DMS 273 (cell line): Measurements from ENCODE around the gene MPRIP.

Experiments
- DNase-seq: peaks from one replicate; lab custom pipeline; 2025; ENCODE audit not compliant: unreplicated experiment; lab: John Stamatoyannopoulos, UW

The MPRIP gene

DNA sequence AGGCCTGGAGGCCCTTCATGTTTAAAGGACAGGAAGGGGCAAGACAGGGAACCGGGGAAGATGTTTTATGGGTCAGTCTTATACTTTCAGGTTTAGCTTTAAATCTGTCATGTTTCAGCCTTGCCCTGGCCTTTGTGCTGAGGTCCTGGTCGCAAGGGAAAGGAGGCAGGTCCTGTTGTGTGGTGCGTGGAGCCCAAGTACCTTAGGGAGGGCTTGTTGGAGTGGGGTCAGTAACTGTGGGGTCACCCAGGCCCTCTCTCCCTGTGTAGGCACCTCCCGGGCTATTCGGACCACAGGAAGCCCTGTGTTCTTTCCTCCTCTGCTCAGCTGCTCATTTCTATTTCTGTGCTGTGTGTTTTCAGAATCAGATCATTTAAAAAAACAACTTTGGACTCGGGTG lies 42.7 kb downstream of the MPRIP start:
- no peak for DNase-seq

DNA sequence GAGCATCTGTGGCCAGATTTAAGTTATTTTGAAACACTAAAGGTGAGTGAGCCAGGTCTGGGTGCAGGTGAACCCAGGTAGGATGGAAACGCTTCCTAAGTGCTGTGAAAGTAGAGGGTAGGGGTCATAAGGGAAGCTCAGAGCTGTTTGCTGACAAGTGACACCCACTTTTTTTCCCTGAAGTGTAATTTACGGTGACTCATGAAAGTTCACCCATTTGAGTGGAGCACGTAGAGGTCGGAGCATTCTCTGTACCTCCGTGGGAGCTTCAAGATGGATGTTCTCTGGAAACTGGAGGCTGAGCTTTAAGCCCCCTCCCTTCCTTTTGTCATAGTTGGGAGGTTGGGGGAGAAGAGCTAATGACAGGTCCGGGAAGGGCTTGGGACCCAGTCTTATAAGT lies 44.3 kb downstream of the MPRIP start:
- DNase-seq = no peak

DNA sequence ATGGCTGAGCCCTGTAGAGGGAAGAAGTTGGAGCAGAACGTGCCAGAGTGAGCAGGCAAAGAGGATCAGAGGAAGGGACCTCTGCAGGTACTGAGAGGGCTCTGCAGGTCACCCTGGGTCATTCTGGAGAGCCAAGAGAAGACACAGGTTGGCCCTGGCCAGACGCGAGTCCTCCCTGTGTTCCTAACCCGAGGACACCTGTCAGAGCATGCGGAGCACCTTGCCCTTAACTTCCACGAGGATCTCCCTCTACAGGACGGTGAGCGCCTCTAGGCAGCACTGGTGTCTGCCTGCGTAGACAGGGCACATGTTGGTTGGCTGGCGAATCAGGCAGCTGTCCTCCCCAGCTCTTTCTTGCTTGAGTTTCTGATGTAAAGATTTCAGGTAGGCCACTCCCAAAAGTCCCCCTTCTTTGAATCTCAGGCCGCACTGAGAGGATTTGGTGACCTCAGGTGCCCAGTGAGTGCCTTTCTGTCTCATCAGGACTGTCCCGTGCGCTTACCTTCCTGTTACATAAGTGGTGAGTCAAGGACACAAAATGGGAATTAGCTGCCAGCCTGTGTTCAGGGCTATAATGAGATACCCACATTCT lies 45.3 kb downstream of the MPRIP start:
- no peak for DNase-seq

DNA sequence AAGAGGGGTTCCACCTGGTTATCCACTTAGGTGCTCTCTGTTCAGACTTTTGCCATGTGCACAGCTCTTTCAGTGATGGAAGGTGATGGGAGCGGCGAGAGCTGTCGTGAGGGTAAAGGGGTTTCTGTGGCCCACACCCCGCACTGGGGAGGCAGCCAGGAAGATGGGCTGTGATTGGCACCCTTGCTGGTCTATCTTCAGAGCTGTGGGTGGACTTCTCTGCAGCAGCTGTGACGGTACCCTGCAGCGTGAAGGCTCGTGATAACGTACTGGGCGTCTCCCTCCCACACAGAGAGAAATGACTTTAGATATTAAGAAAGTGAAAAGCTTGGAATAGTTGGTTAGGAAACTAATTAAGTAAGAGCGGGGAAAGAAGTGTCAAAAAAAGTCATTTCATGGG lies 45.8 kb downstream of the MPRIP start:
- no peak for DNase-seq

DNA sequence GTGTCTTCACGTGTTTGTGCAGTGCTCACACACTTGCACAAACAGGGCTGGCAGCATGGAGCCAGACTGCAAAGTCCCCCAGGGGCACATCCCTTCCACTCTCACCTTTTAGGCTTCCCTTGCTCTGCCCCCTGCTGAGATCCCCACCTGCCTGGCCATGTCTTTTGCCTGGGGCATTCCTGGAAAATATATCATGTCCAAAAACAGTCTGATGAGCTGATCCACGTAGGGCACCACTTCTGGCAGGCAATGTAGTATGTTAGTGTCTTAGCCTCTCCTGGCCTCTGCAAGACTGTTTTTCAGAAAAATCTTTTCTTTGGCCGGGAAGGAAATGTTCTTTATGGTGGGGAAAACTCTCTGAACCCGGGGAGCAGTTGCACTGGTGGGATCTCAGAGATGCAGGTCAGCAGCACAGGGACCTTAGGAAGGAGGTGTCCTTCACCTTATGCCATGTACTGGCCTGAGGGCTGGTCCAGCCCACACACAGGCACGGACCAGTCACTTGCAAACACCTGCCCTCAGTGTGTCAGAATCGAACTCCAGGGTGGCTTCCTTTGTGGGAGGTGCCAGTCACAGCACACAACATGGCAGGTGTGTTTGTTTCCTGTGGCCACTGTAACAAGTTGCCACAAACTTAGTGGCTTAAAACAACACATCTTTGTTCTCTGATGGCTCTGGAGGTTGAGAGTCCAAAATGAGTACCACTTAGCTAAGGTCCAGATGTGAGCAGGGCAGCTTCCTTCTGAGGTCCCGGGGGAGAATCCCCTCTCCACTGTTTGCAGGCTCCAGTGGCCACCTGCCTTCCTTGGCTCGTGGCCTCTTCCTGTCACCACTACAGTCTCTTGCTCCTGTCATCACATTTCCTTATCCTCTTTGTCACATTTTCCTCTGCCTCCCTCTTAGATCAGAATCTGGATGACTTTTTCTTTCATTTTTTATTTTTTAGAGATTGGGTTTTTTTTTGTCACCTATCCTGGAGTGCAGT lies 46.6 kb downstream of the MPRIP start:
- DNase-seq = no peak

DNA sequence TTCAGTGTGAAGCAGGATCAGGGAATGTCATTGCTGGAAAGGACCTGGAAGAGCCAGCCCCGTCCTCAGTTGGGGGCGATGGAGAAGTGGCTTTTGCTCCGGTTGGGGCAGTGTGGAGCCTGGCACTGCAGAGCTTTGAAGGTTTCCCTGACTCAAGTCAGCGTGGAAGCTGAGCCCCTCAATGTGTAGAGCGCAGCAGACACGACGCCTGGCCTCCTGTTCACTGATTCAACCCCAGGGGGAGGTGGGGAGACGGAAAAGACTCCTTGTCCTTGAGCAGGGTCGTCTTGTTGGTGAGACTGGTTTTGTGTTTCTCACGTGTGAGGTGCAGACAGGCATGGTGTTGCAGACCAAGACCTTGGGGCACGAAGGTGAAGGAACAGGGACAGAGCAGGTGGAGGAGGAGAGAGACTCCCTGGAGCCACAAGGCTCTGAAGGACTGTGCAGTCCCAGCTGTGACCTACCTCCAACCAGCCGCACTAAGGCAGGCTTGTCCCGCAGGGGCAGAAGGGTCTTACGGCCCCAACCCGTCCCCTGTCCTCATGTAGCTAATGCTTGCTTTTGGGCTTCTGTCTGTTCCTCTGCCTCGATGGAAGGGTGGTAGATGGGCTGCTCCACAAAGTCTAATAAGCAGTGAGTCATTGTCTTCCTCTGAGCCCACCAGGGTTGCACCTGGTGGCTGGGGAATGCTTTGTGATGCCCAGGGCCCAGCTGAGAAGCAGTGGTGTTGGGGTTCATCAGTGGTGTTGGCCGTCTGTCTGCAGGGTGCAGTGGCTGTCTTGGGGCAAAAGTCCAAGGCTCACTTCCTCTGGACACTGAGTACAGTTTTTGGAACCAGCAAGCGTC lies 47.8 kb downstream of the MPRIP start:
- DNase-seq = no peak

DNA sequence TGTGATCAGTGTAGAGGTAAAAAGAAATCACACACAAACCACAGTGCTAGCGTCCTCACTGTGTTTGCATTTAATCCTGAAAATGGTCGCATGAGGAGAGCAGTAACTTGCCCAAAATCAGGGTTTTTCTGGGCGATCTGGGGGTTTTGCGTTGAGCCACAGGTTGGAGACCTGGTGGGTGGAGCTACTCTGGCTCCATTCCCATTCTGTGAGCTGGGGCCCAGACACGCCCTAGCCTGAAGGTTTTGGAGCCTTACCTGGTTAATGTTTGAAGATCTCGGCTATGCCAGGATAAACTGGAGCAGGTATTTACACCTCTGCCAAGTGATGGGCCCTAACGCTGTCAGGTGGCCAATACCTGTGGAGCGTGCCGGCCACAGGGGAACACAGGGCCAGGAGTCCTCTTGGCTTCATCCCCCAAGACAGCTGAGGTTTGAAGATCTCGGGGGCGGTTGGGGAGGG lies 48.4 kb downstream of the MPRIP start:
- no peak for DNase-seq

DNA sequence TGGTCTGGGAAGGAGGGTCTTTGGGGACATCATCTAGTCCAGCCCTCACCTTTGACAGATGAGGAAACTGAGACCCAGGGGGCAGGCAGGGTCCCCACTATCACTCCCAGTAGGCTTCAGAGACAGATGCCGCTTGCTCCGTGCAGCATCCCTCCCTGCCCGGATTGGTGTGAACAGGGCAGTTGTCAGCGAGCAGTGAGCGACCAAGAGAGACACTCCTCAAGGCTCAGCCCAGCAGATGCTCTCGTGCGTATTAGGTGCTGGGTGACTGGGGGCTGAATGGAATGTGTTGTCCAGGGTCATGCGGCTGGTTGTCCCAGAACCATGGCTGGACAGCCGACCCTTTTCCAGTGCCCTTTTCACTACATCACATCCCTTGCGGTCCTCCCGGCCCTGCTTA lies 49.0 kb downstream of the MPRIP start:
- DNase-seq = no peak

DNA sequence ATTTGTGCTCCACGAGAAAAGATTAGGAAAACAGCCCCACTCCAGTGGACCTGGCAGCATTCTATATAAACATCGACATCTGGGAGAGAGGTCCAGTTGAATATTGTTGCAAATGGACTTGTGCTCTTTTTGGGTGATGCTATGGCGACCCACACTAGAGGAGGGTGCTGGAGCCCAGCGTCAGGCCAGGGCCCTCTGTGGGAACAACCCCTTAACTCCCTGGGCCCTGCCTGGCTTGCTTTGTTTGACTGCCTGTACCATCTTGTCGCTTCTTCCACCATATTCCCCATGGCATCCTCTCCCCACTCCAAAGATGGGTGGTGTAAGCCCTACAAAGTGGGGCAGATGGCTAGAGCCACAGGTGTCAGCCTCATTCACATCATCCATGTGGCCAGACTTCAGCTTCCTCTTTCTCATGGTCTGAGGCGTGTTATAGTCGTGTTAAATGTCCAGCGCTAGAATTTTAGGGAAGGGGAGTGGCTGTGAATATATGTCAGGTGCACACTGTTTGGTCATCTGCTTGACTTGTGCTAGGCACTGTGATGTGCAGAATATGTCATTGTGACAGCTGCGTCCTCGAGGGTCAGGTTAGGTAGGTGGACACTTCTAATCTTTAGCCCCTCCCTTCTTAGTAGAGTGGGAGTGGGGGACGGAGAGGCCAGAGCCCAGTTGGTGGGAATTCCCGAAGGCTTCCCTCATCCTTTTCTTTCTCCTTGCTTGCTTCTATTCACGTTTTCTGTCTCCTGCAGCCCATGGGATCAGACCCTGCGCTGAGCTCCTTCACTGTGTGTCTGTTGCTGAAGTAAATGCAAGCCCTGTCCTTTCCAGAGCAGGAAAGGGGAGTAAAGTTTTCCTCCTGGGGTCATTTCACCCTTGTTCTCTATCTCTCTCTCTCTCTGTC lies 49.8 kb downstream of the MPRIP start:
- no peak for DNase-seq

DNA sequence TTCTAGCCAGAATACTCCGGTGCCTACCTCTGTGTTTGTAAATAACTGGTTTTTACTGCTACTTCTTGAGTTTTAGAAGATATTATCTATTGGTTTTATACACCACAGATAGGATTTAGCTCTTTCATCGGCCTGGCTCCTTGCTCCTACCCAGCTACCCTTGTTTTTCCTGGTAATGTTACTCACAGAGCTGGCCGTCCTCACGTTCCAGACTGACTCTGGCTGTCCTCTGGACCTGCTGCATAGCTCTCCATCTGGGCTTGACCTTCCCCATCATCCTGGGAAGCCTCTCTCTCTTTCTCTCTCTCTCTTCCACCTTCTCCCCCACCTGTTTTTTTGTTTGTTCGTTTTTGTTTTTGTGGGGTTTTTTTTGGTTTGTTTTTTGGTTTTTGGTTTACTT lies 51.5 kb downstream of the MPRIP start:
- no peak for DNase-seq

DNA sequence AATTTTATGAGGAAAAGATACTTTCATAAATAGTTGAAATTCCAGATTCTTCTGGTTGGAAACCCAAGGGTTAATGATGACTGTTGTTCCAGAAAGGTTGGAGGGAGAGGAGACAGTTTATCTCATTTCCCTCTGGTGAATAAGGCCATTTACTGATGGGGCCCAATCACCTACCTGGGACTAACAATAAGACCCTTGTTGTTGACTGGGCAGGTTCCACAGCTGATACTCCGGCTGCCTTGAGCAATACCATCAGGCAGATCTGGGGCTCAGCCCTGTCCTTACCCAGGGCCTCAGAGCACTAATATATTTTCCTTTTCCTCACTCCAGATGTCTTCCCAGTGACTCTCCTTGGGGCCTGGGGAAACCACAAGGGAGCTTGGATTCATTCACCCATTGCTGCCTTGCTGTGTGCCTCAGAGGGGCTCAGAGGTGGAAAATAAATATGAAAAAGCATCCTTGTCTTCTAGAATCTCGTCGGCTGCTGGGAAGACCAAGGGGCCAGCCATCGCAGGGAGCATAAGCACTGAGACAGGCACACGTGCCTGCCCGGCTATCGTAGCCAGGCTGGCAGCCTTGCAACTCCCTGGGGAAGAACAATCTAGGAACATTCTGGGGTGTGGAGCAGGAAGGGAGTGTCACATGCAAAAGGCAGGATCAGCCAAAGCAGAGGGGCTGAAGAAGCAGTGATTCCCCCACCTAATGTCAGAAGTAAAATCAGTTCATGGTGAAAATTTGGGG lies 54.4 kb downstream of the MPRIP start:
- DNase-seq = no peak

DNA sequence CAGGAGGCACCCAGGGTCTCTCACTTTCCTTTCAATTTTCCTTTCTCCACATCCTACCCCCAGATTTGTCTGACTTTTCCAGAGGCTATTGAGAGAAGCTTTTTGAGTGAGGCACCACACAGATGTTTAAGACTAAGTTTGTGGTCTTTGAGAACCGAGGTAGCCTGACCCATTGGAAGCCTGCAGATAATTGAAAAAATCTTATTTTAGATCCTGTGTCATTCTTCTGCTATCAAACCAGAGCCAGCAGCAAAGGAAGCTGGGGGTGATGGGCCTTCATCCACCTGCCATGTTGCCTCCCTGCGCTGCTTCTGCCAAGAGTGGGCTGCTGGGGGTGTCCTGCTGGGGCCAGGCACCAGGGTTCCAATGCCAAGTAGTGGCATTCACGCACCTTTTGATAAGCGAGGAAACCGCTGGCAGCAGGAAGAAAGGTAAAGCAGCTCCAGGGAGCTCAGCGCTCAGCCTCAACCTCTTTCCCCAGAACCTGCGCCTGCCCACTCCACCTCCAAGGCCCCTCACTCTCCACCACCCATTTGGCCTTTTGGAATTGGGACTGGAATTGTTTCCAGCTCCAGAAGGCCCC lies 55.6 kb downstream of the MPRIP start:
- DNase-seq = no peak

DNA sequence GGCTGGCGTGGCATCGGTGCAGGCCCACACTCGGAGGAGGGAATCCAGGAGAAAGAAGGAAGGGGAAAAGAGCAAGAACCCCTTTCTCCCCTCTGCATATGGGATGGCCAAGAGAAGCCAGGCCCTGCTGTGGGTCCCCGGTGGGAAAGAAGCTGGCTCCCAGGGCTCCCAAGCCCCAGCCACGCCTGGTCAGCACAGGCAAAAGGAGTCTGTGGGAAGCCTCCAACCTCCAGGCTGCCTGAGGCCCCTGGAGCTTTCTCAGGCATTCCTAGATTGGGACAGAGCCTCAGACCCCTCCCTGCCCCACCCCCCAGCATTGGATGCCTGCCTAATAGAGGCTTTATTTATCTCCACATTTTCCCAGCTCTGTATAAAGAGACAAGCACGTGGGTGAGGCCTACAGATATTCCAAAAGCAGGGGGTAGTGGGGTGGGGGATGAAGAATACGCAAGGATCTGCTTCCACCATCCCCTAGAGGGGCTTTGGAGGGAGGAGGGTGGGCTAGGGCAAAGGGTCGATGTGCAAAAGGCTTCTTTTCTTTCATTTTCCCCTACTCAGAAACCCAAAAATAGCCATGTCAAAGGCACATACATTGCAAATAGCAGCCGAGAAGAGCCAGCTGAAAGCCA lies 56.4 kb downstream of the MPRIP start:
- DNase-seq = no peak

DNA sequence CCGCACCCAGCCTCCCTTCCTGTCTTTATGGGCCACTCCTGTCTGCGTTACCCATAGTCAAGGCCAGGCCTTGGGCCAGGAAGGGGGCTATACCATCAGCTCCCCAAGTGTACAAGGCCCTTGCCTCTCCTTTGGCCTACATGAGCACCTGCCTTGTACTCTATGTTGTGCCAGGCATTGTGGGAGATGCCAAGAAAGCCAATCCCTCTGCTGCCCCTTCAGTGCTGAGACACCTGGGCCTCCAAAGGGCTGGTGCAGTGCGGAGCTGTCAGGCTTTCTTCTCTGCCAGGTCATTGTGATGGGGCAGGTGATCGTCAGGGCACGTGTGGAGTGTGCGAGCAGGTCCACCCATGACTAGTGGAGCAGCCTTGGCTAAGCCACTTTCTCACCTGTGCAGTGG lies 59.9 kb downstream of the MPRIP start:
- DNase-seq = no peak

DNA sequence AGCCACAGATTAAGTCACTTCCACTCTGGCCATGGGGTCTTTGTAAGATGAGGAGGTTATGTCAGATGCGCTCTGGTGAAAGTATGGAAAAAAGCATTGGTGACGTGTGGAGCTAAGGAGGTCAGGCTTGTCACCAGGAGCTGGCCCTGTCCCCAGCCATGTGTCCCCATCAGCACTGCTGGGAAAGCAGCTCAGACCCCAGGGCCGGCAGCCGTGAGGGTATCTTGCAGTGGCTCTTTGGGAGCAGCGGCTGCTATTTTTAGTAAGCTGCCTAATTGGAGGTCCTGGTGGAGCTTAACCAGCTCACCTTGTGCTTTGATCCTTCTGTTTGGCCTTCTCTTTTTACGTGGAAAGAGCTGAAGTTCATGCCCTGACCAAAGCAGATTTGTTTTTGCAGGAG lies 60.9 kb downstream of the MPRIP start:
- no peak for DNase-seq

DNA sequence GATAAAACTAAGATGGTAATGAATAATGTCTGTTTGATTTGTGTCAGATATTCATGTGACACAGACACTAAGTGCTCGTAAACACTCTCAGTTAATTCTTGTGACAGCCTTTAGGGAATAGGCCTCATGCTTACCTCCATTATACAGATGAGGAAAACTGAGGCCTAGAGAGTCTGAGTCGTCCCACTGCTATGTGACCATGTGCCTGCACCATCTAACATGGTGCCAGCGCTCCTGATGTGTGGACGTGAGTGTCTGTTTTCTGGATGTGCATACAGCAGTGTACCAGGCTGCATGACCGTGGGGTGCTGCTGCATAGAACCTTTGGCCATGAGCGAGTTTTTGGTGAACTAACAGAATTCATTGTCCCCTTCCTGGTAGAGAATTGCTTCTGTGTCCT lies 61.8 kb downstream of the MPRIP start:
- DNase-seq = no peak

DNA sequence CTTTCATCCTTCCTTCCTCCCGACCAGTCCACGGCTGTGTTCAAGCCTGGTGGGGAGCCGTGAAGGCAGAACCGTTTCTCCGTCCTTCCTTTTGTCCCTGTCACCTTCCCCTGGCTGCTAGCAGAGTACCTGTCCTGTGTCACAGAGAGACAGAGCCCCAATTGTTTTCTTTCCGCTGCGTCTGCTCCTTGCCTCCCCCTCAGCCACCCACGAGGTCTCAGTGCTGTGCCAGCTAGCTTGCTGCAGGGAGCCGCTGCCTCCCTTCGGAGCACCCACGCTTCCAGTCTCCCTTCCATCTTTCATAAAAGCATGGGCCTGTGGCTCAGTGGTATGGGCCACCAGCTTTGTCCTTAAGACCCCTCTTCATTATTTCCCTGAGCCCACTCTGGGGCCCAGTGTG lies 62.2 kb downstream of the MPRIP start:
- no peak for DNase-seq

DNA sequence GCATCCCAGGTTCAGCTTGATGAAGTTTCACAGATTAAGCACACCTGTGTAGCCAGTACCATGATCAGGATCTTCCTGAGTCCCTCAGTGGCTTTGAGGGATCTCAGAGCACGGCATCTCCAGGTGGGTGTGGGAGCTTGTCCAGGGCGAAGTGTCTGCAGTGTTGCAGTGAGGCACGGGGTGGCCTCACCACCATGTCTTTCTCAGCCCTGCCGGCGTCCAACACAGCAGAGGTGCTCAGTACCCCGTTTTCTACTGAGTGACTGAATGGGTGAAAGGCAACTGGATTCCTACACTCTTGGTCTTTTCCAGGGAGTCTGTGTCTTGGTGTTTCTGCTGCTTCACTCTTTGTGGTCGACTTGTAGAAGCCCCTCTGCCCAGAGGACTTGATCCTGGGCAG lies 63.7 kb downstream of the MPRIP start:
- no peak for DNase-seq

DNA sequence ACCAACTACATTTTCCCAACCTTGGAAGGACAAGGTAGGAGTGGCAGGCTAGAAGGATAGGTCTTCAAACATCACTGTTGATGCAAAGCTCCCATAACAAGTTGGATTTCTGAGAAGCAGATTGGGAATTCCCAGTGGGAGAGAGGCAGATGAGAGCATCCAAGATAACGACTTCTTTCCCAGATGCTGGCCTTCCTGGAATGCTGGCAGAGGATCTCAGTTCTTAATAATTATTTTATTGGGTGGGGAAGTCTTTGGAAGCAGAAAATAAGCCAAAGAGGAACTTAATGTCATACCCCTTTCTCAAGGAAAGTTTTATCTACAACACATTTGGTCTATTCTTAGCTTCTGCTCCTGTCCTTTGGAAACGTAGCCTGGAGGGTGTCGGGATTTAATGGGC lies 64.5 kb downstream of the MPRIP start:
- DNase-seq = peak; percentile 18
